H9 (cell line): ENCODE results near the gene BFSP1. TPM values are rescaled to one million over a fixed set of nuclear protein-coding genes. Genes with fewer than 3 reads are reported as not detected.

Experiments used
- DNase-seq: peaks from one replicate; pipeline ENCODE4 v3.0.0-alpha.2; 2017
- H2AFZ ChIP-seq: one replicate; pipeline ENCODE4 v1.6.1; 2013; ENCODE audit warnings: mild to moderate bottlenecking, low read length, control low read depth, moderate library complexity
- H2AK5ac ChIP-seq: 2 replicates; pipeline ENCODE4 v1.6.1; 2013; ENCODE audit warnings: low read length, control low read depth, mixed read lengths; ENCODE audit not compliant: insufficient read length
- H2BK120ac ChIP-seq: one replicate; pipeline ENCODE4 v1.6.1; 2013; ENCODE audit warnings: low read depth, mild to moderate bottlenecking, low read length, control low read depth, inconsistent platforms; ENCODE audit not compliant: poor library complexity, severe bottlenecking
- H2BK12ac ChIP-seq: 2 replicates; pipeline ENCODE4 v1.6.1; 2013; ENCODE audit warnings: low read length, control low read depth, mixed read lengths, low read depth; ENCODE audit not compliant: insufficient read length
- H2BK15ac ChIP-seq: 2 replicates; pipeline ENCODE4 v1.6.1; 2013; ENCODE audit warnings: low read depth, low read length, control low read depth
- H2BK20ac ChIP-seq: one replicate; pipeline ENCODE4 v1.6.1; 2013; ENCODE audit warnings: low read depth, mild to moderate bottlenecking, low read length, control low read depth, inconsistent platforms; ENCODE audit not compliant: poor library complexity, severe bottlenecking
- H2BK5ac ChIP-seq: 2 replicates; pipeline ENCODE4 v1.6.1; 2013; ENCODE audit warnings: low read length, control low read depth, mixed read lengths; ENCODE audit not compliant: insufficient read length
- H3K14ac ChIP-seq: 2 replicates; pipeline ENCODE4 v1.6.1; 2013; ENCODE audit warnings: low read length, control low read depth; ENCODE audit not compliant: insufficient read depth
- H3K18ac ChIP-seq: 2 replicates; pipeline ENCODE4 v1.6.1; 2013; ENCODE audit warnings: low read depth, mild to moderate bottlenecking, mixed read lengths, low read length, control low read depth; ENCODE audit not compliant: insufficient read length
- H3K23ac ChIP-seq: 2 replicates; pipeline ENCODE4 v1.6.1; 2013; ENCODE audit warnings: low read length, control low read depth, mixed read lengths, low read depth; ENCODE audit not compliant: insufficient read length
- H3K23me2 ChIP-seq: 2 replicates; pipeline ENCODE4 v1.6.1; 2013; ENCODE audit warnings: low read depth, mild to moderate bottlenecking, mixed read lengths, low read length, control low read depth; ENCODE audit not compliant: insufficient read length, poor library complexity, severe bottlenecking
- H3K27ac ChIP-seq: 2 replicates; pipeline ENCODE4 v1.5.1; 2013; ENCODE audit warnings: low read length, control low read depth, mixed read lengths, low read depth; ENCODE audit not compliant: insufficient read length
- H3K27me3 ChIP-seq: 2 replicates; pipeline ENCODE4 v1.6.1; 2013; ENCODE audit warnings: low read length, control low read depth, inconsistent platforms; ENCODE audit not compliant: insufficient read depth
- H3K4ac ChIP-seq: 2 replicates; pipeline ENCODE4 v1.6.1; 2013; ENCODE audit warnings: low read depth, mild to moderate bottlenecking, control low read depth, inconsistent platforms, low read length, moderate library complexity
- H3K4me1 ChIP-seq: 2 replicates; pipeline ENCODE4 v1.6.1; 2013; ENCODE audit warnings: low read length, control low read depth, inconsistent platforms; ENCODE audit not compliant: insufficient read depth
- H3K4me2 ChIP-seq: 2 replicates; pipeline ENCODE4 v1.6.1; 2013; ENCODE audit warnings: low read length, control low read depth, mixed read lengths; ENCODE audit not compliant: insufficient read length, insufficient read depth
- H3K56ac ChIP-seq: 2 replicates; pipeline ENCODE4 v1.6.1; 2013; ENCODE audit warnings: low read depth, mild to moderate bottlenecking, mixed read lengths, low read length, control low read depth; ENCODE audit not compliant: insufficient read length
- H3K79me1 ChIP-seq: 2 replicates; pipeline ENCODE4 v1.6.1; 2013; ENCODE audit warnings: low read depth, mild to moderate bottlenecking, moderate library complexity, low read length, control low read depth, inconsistent platforms; ENCODE audit not compliant: insufficient read depth, poor library complexity, severe bottlenecking
- H3K79me2 ChIP-seq: 2 replicates; pipeline ENCODE4 v1.6.1; 2013; ENCODE audit warnings: low read length, control low read depth, inconsistent platforms; ENCODE audit not compliant: insufficient read depth
- H3K9ac ChIP-seq: 2 replicates; pipeline ENCODE4 v1.6.1; 2013; ENCODE audit warnings: low read length, control low read depth, mixed read lengths; ENCODE audit not compliant: insufficient read length; ENCODE audit errors: extremely low read depth
- H3K9me3 ChIP-seq: one replicate; pipeline ENCODE4 v1.6.1; 2013; ENCODE audit warnings: low read depth, low read length, inconsistent platforms; ENCODE audit not compliant: control insufficient read depth
- H3T11ph ChIP-seq: one replicate; pipeline ENCODE4 v1.6.1; 2013; ENCODE audit warnings: mild to moderate bottlenecking, low read length, control low read depth, inconsistent platforms
- H4K20me1 ChIP-seq: one replicate; pipeline ENCODE4 v1.6.1; 2013; ENCODE audit not compliant: control insufficient read depth, insufficient read length, insufficient read depth
- H4K5ac ChIP-seq: 2 replicates; pipeline ENCODE4 v1.6.1; 2013; ENCODE audit warnings: low read depth, mild to moderate bottlenecking, mixed read lengths, low read length, control low read depth; ENCODE audit not compliant: insufficient read length
- H4K8ac ChIP-seq: replicated peaks from 2 replicates; pipeline ENCODE4 v1.6.1; 2013; ENCODE audit warnings: low read length, control low read depth, mixed read lengths, low read depth; ENCODE audit not compliant: insufficient read length
- H4K91ac ChIP-seq: 2 replicates; pipeline ENCODE4 v1.6.1; 2013; ENCODE audit warnings: low read depth, mild to moderate bottlenecking, moderate library complexity, mixed read lengths, low read length, control low read depth; ENCODE audit not compliant: insufficient read length
- H3K27ac Mint-ChIP-seq, 3 experiments: 2 replicates in 2 of 3; 3 replicates in 1 of 3; pipeline ENCODE4 v1.8.0; 2020 to 2021; ENCODE audit warnings: mixed read lengths in 3 of 3, mild to moderate bottlenecking in 1 of 3, moderate library complexity in 1 of 3
- H3K27me3 Mint-ChIP-seq: 2 replicates; pipeline ENCODE4 v1.8.0; 2021; ENCODE audit warnings: low read depth, mild to moderate bottlenecking, moderate library complexity, mixed read lengths
- H3K36me3 Mint-ChIP-seq, 3 experiments: 2 replicates in 2 of 3; 3 replicates in 1 of 3; pipeline ENCODE4 v1.8.0; 2020 to 2021; ENCODE audit warnings: low read depth in 3 of 3, mixed read lengths in 3 of 3; ENCODE audit not compliant: insufficient read depth in 1 of 3
- H3K4me1 Mint-ChIP-seq, 2 experiments: 2 replicates each; pipeline ENCODE4 v1.8.0; 2020; ENCODE audit warnings: mixed read lengths in 2 of 2
- H3K4me3 Mint-ChIP-seq, 2 experiments: 2 replicates in 1 of 2; 3 replicates in 1 of 2; pipeline ENCODE4 v1.8.0; 2020 to 2021; ENCODE audit warnings: mild to moderate bottlenecking in 2 of 2, mixed read lengths in 2 of 2, moderate library complexity in 1 of 2
- H3K9me3 Mint-ChIP-seq, 2 experiments: 2 replicates in 1 of 2; 3 replicates in 1 of 2; pipeline ENCODE4 v1.8.0; 2020; ENCODE audit warnings: mild to moderate bottlenecking in 2 of 2, mixed read lengths in 2 of 2, moderate library complexity in 1 of 2
- WGBS: extraction: QIAGEN DNeasy Blood & Tissue Kit; methylation state at CpG from one replicate; pipeline ENCODE4 v1.1.7; 2013; ENCODE audit warnings: missing lambda C conversion rate, low lambda C conversion rate, mixed read lengths; ENCODE audit not compliant: insufficient read length; ENCODE audit errors: extremely low coverage; 5-methylcytosine and 5-hydroxymethylcytosine counted together
- total RNA-seq: library from RNA; stranded (reverse); gene quantifications from 2 replicates; pipeline ENCODE4 v1.2.1, GENCODE V29; 2021
- TF ChIP-seq, protein P1 (sequence below): fragments of 200-600 bp; sonication (generic); conservative IDR thresholded peaks from 3 replicates; pipeline ENCODE4 v1.8.0; 2021; ENCODE audit warnings: antibody characterized with exemption, mild to moderate bottlenecking

Gene BFSP1
- total RNA-seq, 1 experiment from 2014 or later: 9.4 TPM

DNA sequence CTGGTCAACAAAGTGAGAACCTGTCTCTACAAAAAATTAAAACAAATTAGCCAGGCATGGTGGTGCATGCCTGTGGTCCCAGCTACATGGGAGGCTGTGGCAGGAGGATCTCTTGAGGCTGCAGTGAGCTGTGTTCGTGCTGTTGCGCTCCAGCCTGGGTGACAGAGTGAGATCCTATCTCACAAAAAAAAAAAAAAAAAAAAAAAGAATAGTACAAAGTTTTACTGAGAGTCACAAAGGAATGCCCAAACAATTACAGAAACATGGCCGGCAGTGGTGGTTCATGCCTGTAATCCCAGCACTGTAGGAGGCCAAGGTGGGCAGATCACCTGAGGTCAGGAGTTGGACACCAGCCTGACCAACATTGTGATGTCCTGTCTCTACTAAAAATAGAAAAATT is 23.9 kb upstream of the BFSP1 start:
- Histone ChIP-seq H2BK5ac (no peak overlapping the region), H2BK20ac (no peak overlapping the region), H2BK12ac (no peak overlapping the region), H4K91ac (no peak overlapping the region), H3K79me1 (no peaks in the 10 kb centered on the region), H3K27ac (no peak overlapping the region), H4K8ac (no peak overlapping the region), H4K20me1 (no peaks in the 10 kb centered on the region), H3K18ac (no peak overlapping the region), H3K27me3 (no peaks in the 10 kb centered on the region), H4K5ac (no peak overlapping the region), H3T11ph (no peak overlapping the region), H3K4me2 (no peak overlapping the region), H2AFZ (no peak overlapping the region), H3K23me2 (no peaks in the 10 kb centered on the region), H3K23ac (no peak overlapping the region), H3K9ac (no peak overlapping the region), H3K4me1 (peaks cover 10% of the 10 kb centered on the region; the same call in 1 of the 2 replicates), H3K56ac (no peak overlapping the region), H2BK120ac (no peak overlapping the region), H3K9me3 (no peaks in the 10 kb centered on the region), H3K79me2 (no peaks in the 10 kb centered on the region), H3K14ac (no peak overlapping the region), H3K4ac (no peak overlapping the region), H2AK5ac (no peak overlapping the region), H2BK15ac (no peak overlapping the region)
- Mint-ChIP-seq H3K4me1 (peaks cover 24% of the 10 kb centered on the region in 2 experiments), H3K9me3 (no peaks in the 10 kb centered on the region), H3K4me3 (no peak overlapping the region), H3K36me3 (no peaks in the 10 kb centered on the region), H3K27ac (no peak overlapping the region), H3K27me3 (no peaks in the 10 kb centered on the region)
- no peak for DNase-seq
- TF ChIP-seq, protein P1, sequence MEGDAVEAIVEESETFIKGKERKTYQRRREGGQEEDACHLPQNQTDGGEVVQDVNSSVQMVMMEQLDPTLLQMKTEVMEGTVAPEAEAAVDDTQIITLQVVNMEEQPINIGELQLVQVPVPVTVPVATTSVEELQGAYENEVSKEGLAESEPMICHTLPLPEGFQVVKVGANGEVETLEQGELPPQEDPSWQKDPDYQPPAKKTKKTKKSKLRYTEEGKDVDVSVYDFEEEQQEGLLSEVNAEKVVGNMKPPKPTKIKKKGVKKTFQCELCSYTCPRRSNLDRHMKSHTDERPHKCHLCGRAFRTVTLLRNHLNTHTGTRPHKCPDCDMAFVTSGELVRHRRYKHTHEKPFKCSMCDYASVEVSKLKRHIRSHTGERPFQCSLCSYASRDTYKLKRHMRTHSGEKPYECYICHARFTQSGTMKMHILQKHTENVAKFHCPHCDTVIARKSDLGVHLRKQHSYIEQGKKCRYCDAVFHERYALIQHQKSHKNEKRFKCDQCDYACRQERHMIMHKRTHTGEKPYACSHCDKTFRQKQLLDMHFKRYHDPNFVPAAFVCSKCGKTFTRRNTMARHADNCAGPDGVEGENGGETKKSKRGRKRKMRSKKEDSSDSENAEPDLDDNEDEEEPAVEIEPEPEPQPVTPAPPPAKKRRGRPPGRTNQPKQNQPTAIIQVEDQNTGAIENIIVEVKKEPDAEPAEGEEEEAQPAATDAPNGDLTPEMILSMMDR: no peak
- WGBS: no CpG with 5 or more reads among the region's 3 CpGs
